ENCODE measurements around the gene KRTAP12-1.

- TF ChIP-seq POLR2A (IDR thresholded peaks at IDR 0.05) (no peak), CTCF (IDR thresholded peaks at IDR 0.05) (no peak), POLR2AphosphoS5 (IDR thresholded peaks at IDR 0.05) (no peak)
Observed at GRCh38 chr21:44714905-44715304, 32.9 kb upstream of the KRTAP12-1 start.

All from upper lobe of left lung (tissue), 4 donors.